Measurements from ENCODE around the gene ELK4. TPM values are rescaled to one million over a fixed set of nuclear protein-coding genes. Genes with fewer than 3 reads are reported as not detected.

The ELK4 gene
- total and polyA plus RNA-seq, 2 of the 8 experiments (the other 6 are each of a cell fraction or from before 2014, with no cell fraction given) = 2.9 to 26.3 TPM

GRCh38 chr1:205612556-205612955 is 19.3 kb downstream of the ELK4 start (continued):
- TF ChIP-seq POU5F1 (IDR thresholded peaks at IDR 0.05; ENCODE audit: low read depth, low read length) (no peak), YY1 (IDR thresholded peaks at IDR 0.05; ENCODE audit: low read depth, low read length) (no peak)
